K562 (cell line): ENCODE measurements around the gene CRACDL. TPM values are rescaled to one million over a fixed set of nuclear protein-coding genes. Genes with fewer than 3 reads are reported as not detected.

Source experiments
- ATAC-seq: fragments of 200-7000 bp; cut with Tn5 transposase; 3 replicates; pipeline ENCODE4 v1.9.1; 2020; ENCODE audit warnings: moderate library complexity
- BruUV-seq: library from RNA; stranded (reverse); fragments of 400-500 nt; replicated peaks from 2 replicates; lab custom pipeline; 2021; lab: Mats Ljungman, UMichigan
- CTCF ChIA-PET: fragments of 300-600 bp; formaldehyde crosslinking; extraction: SDS; loops from one replicate; lab custom pipeline; 2021; ENCODE audit warnings: low intra/inter-chr PET ratio; lab: Yijun Ruan, JAX
- POLR2A ChIA-PET: fragments of 300-600, 350-650 bp; sonication (Branson Sonifier 250); formaldehyde crosslinking; extraction: SDS; loops from one replicate; lab custom pipeline; 2021; ENCODE audit warnings: antibody characterized with exemption, inconsistent platforms; lab: Yijun Ruan, JAX
- DNase-seq, 4 experiments: peaks; one replicate each; pipeline versions ENCODE4 v3.0.0 to v3.0.0-alpha.2; 2011 to 2018; ENCODE audit warnings: low spot score in 3 of 4, mixed read lengths in 3 of 4; ENCODE audit errors: extremely low read depth in 1 of 4
- FAIRE-seq: peaks from 2 replicates; lab custom pipeline; 2011; peaks lifted over from hg19 to GRCh38; lab: Jason Lieb, UNC
- H2AFZ ChIP-seq: 2 replicates; pipeline ENCODE4 v1.6.0; 2011; ENCODE audit warnings: low read depth, low read length, control low read depth, inconsistent platforms
- H3K27ac ChIP-seq: fragments of 200-600 bp; 3 replicates; pipeline ENCODE4 v1.8.0; 2011; ENCODE audit warnings: low read depth, mild to moderate bottlenecking, control low read depth, inconsistent platforms, low read length, moderate library complexity, mixed read lengths; ENCODE audit errors: extremely low read depth
- H3K27me3 ChIP-seq, 2 experiments: fragments of 300-600 bp in 1 of 2; 2 replicates in 1 of 2; 3 replicates in 1 of 2; pipeline versions ENCODE4 v1.6.0 to v1.8.0; 2011; ENCODE audit warnings: inconsistent platforms in 2 of 2, low read length in 2 of 2, mild to moderate bottlenecking in 1 of 2, mixed read lengths in 1 of 2, moderate library complexity in 1 of 2; ENCODE audit not compliant: control insufficient read depth in 2 of 2, insufficient read depth in 2 of 2
- H3K36me3 ChIP-seq: fragments of 300-600 bp; 3 replicates; pipeline ENCODE4 v1.8.0; 2011; ENCODE audit warnings: mild to moderate bottlenecking, low read length, inconsistent platforms; ENCODE audit not compliant: control insufficient read depth, insufficient read depth
- H3K4me1 ChIP-seq, 2 experiments: fragments of 200-600 bp in 1 of 2; replicated peaks in 1 of 2; 2 replicates in 1 of 2; 3 replicates in 1 of 2; pipeline versions ENCODE4 v1.5.1 to v1.8.0; 2011; ENCODE audit warnings: inconsistent platforms in 2 of 2, low read length in 2 of 2, mild to moderate bottlenecking in 1 of 2, mixed read lengths in 1 of 2, moderate library complexity in 1 of 2; ENCODE audit not compliant: control insufficient read depth in 2 of 2, insufficient read depth in 2 of 2
- H3K4me2 ChIP-seq: 2 replicates; pipeline ENCODE4 v1.6.1; 2011; ENCODE audit warnings: low read length, control low read depth, inconsistent platforms, mixed read lengths; ENCODE audit not compliant: insufficient read depth
- H3K4me3 ChIP-seq: fragments of 200-600 bp; sonication (generic), shearing (Covaris generic); 2 replicates; pipeline ENCODE4 v1.5.1; 2016; ENCODE audit warnings: control low read depth, inconsistent platforms
- H3K79me2 ChIP-seq: fragments of 200-600 bp; 3 replicates; pipeline ENCODE4 v1.8.0; 2011; ENCODE audit warnings: low read length, inconsistent platforms; ENCODE audit not compliant: control insufficient read depth, insufficient read depth
- H3K9ac ChIP-seq, 2 experiments: 2 replicates each; pipeline versions ENCODE4 v1.6.0 to v1.6.1; 2011; ENCODE audit warnings: low read depth in 2 of 2, low read length in 2 of 2, control low read depth in 1 of 2, inconsistent platforms in 1 of 2, mild to moderate bottlenecking in 1 of 2, mixed read lengths in 1 of 2; ENCODE audit not compliant: insufficient read depth in 1 of 2
- H3K9me1 ChIP-seq: one replicate; pipeline ENCODE4 v1.6.0; 2011; ENCODE audit warnings: inconsistent platforms, mild to moderate bottlenecking, low read length, moderate library complexity; ENCODE audit not compliant: control insufficient read depth, insufficient read depth
- H3K9me3 ChIP-seq: replicated peaks from 2 replicates; pipeline ENCODE4 v1.5.1; 2011; ENCODE audit warnings: low read depth, low read length, inconsistent platforms; ENCODE audit not compliant: control insufficient read depth, insufficient read depth
- H4K20me1 ChIP-seq: replicated peaks from 2 replicates; pipeline ENCODE4 v1.6.1; 2011; ENCODE audit warnings: low read length, inconsistent platforms, mixed read lengths; ENCODE audit not compliant: control insufficient read depth, insufficient read depth
- ETV1 ChIP-seq: fragments of 450-650 bp; conservative IDR thresholded peaks from 2 replicates; pipeline ENCODE4 v1.6.1; 2016; ENCODE audit warnings: missing genetic modification characterization, control low read depth, low read depth, missing compliant biosample characterization
- NBN ChIP-seq: fragments of 450-650 bp; IDR thresholded peaks from 2 replicates; pipeline ENCODE4 v1.6.1; 2016; ENCODE audit warnings: low read depth, mild to moderate bottlenecking
- POU5F1 ChIP-seq: fragments of 150-350 bp; IDR thresholded peaks from 2 replicates; pipeline ENCODE4 v1.6.1; 2014; ENCODE audit warnings: borderline replicate concordance, low read length, low read depth, mild to moderate bottlenecking; ENCODE audit not compliant: partially characterized antibody
- PTBP1 ChIP-seq: fragments of 200-400 bp; formaldehyde crosslinking; IDR thresholded peaks from 2 replicates; pipeline ENCODE4 v1.6.1; 2017; ENCODE audit warnings: low read depth, low read length
- SNRNP70 ChIP-seq: fragments of 200-400 bp; formaldehyde crosslinking; optimal IDR thresholded peaks from 2 replicates; pipeline ENCODE3; 2017; ENCODE audit warnings: low read depth, low read length
- SP2 ChIP-seq: IDR thresholded peaks from 2 replicates; pipeline ENCODE4 v1.6.1; 2011; ENCODE audit warnings: mild to moderate bottlenecking, low read depth, low read length, moderate library complexity; ENCODE audit not compliant: poor library complexity, severe bottlenecking; ENCODE audit errors: extremely low read depth
- SREBF1 ChIP-seq: fragments of 150-350 bp; IDR thresholded peaks from 2 replicates; pipeline ENCODE4 v1.6.1; 2014; ENCODE audit warnings: antibody characterized with exemption, low read depth, low read length, borderline replicate concordance
- STAG1 ChIP-seq: sonication (generic); formaldehyde crosslinking; IDR thresholded peaks from 2 replicates; pipeline ENCODE4 v1.5.0; 2020; ENCODE audit warnings: missing genetic modification reagents, borderline replicate concordance
- ZNF263 ChIP-seq: sonication (generic); formaldehyde crosslinking; IDR thresholded peaks from 2 replicates; pipeline ENCODE4 v1.8.0; 2022; ENCODE audit warnings: mild to moderate bottlenecking, missing genetic modification reagents, borderline replicate concordance
- ZNF431 ChIP-seq: sonication (generic); formaldehyde crosslinking; IDR thresholded peaks from 2 replicates; pipeline ENCODE4 v1.8.0; 2022; ENCODE audit warnings: mild to moderate bottlenecking, missing genetic modification reagents
- ZNF444 ChIP-seq: fragments of 250-450 bp; sonication (Bioruptor Pico); IDR thresholded peaks from 2 replicates; pipeline ENCODE4 v1.4.0; 2020; ENCODE audit warnings: mild to moderate bottlenecking, moderate library complexity
- ZNF586 ChIP-seq: fragments of 450-650 bp; formaldehyde crosslinking; conservative IDR thresholded peaks from 2 replicates; pipeline ENCODE4 v1.4.0; 2020; ENCODE audit warnings: mild to moderate bottlenecking, moderate library complexity
- ZNF766 ChIP-seq: fragments of 200-800 bp; sonication (Bioruptor generic); conservative IDR thresholded peaks from 2 replicates; pipeline ENCODE4 v1.6.1; 2016; ENCODE audit warnings: missing genetic modification characterization, missing compliant biosample characterization
- WGBS: fragments of 100-300 bp; shearing (Covaris generic); methylation state at CpG from one replicate; pipeline ENCODE4 v1.1.6; 2016; ENCODE audit warnings: low coverage, mixed read lengths; ENCODE audit not compliant: insufficient coverage; ENCODE audit errors: missing lambda C conversion rate; 5-methylcytosine and 5-hydroxymethylcytosine counted together
- in situ Hi-C: fragments of 300-500 bp; cut with MboI; formaldehyde crosslinking; loops from 4 replicates; pipeline ENCODE4 v1.15.0; 2018; ENCODE audit warnings: inconsistent platforms, mixed read lengths
- intact Hi-C: fragments of 100-400 bp; cut with micrococcal nuclease; formaldehyde crosslinking; loops from 2 replicates; pipeline ENCODE4 v1.14.2; 2022
- polyA plus RNA-seq, 8 experiments: library from polyadenylated mRNA; depleted of rRNA in 4 of 8; stranded (reverse) in 5 of 8; unstranded in 3 of 8; fragments of >200 nt; fragmentation: Nextera tagmentation in 2 of 8; fragmentation: Illumina TruSeq in 1 of 8; extraction: Ambion mirVana in 2 of 8; extraction: Trizol in 1 of 8; gene quantifications; 2 replicates each; pipeline versions ENCODE4 v1.2.1 to v1.2.3, GENCODE V29; 2011 to 2014; ENCODE audit warnings: inconsistent platforms in 1 of 8, missing spikeins in 1 of 8
- total RNA-seq, 7 experiments: library from RNA; depleted of rRNA in 6 of 7; stranded (reverse); fragments of >200 nt in 6 of 7; fragmentation: Illumina TruSeq in 2 of 7; extraction: Trizol in 2 of 7; gene quantifications; 2 replicates each; pipeline versions ENCODE4 v1.2.1 to v1.2.3, GENCODE V29; 2011 to 2021; ENCODE audit warnings: low replicate concordance in 1 of 7
- TF ChIP-seq, protein P1 (sequence below): fragments of 450-650 bp; formaldehyde crosslinking; IDR thresholded peaks from 2 replicates; pipeline ENCODE4 v1.4.0; 2020; ENCODE audit warnings: mild to moderate bottlenecking
- TF ChIP-seq, protein P2 (sequence below): sonication (generic); formaldehyde crosslinking; IDR thresholded peaks from 2 replicates; pipeline ENCODE4 v1.8.1; 2023; ENCODE audit warnings: mild to moderate bottlenecking, missing genetic modification reagents
- TF ChIP-seq, protein P3 (sequence below): sonication (generic); IDR thresholded peaks from 2 replicates; pipeline ENCODE4 v1.6.1; 2016

CRACDL gene
- total and polyA plus RNA-seq, 9 of the 15 experiments (the other 6 are each of a cell fraction or from before 2014, with no cell fraction given): not detected

DNA sequence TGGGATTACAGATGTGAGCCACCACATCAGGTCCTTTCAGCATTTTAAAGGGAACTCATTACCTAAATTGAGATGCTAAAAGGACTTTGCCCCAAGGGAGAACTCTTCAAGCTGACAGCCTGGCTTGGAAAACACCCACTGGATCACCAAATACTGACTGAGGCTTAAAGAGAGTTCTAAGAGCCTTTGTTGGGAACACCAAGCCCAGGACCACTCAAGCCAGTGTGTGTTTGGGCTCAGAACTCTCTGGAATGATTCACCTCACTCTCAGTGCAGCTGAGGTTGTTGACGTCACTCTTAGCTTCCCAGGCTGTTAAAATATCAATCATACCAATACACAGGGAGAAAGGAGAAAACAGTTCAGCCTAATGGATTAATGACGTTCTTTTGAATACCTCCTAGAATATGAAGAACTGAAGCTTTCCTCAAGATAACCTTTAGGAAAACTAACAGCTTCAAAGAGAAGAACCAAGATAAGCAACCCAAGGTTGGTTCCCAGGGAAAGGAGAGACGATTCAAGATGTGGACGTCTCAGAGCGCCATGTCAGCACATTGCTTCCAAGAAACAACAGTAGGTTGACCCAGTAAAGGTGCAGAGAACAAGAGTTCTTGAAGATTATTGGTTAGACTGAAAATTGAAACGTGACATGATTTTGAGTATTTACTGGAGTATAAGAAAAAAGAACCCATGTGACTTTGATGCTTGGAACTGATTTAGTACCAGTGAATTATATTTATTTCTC is 157.1 kb downstream of the CRACDL start:
- no peaks in the 10 kb centered on the region for H4K20me1 ChIP-seq
- H3K9me3 ChIP-seq: no peaks in the 10 kb centered on the region
- no peak overlapping the region for H3K4me3 ChIP-seq
- no peak overlapping the region for H3K27ac ChIP-seq
- DNase-seq (no peak), ATAC-seq (no peak), FAIRE-seq (no peak)
- no peaks in the 10 kb centered on the region for H3K4me1 ChIP-seq
- intact Hi-C loops (no loop called here), in situ Hi-C loops (no loop called here)
- no peaks in the 10 kb centered on the region for H3K79me2 ChIP-seq
- ChIA-PET CTCF (no interaction called here), POLR2A (interaction anchor here (1.5 kb wide), 1 partner anchor 11 kb away, joined by 3 read pairs; no protein-coding TSS in a partner anchor)
- no peak overlapping the region for H3K4me2 ChIP-seq
- H3K9me1 ChIP-seq: no peaks in the 10 kb centered on the region
- WGBS: 1% methylated on average over 6 of the region's 6 CpGs
- peaks cover 3 to 24% of the 10 kb centered on the region in 2 experiments; a peak in 3 of 5 replicates for H3K27me3 ChIP-seq
- no TSS peak for BruUV-seq
- H3K9ac ChIP-seq: no peak overlapping the region
- H3K36me3 ChIP-seq: no peaks in the 10 kb centered on the region
- H2AFZ ChIP-seq: no peak overlapping the region
- no peak for TF ChIP-seq ZNF263 (CRISPR knock-in tag)
- no peak for TF ChIP-seq PTBP1
- TF ChIP-seq SREBF1: no peak
- TF ChIP-seq, protein P1, sequence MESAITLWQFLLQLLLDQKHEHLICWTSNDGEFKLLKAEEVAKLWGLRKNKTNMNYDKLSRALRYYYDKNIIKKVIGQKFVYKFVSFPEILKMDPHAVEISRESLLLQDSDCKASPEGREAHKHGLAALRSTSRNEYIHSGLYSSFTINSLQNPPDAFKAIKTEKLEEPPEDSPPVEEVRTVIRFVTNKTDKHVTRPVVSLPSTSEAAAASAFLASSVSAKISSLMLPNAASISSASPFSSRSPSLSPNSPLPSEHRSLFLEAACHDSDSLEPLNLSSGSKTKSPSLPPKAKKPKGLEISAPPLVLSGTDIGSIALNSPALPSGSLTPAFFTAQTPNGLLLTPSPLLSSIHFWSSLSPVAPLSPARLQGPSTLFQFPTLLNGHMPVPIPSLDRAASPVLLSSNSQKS (CRISPR knock-in tag): no peak
- TF ChIP-seq ZNF431: no peak
- TF ChIP-seq ETV1 (tag): no peak
- no peak for TF ChIP-seq SP2
- no peak for TF ChIP-seq POU5F1
- TF ChIP-seq ZNF586 (CRISPR knock-in tag): no peak
- no peak for TF ChIP-seq STAG1 (CRISPR knock-in tag)
- TF ChIP-seq ZNF444 (CRISPR knock-in tag): no peak
- TF ChIP-seq ZNF766 (CRISPR knock-in tag): no peak
- TF ChIP-seq, protein P2, sequence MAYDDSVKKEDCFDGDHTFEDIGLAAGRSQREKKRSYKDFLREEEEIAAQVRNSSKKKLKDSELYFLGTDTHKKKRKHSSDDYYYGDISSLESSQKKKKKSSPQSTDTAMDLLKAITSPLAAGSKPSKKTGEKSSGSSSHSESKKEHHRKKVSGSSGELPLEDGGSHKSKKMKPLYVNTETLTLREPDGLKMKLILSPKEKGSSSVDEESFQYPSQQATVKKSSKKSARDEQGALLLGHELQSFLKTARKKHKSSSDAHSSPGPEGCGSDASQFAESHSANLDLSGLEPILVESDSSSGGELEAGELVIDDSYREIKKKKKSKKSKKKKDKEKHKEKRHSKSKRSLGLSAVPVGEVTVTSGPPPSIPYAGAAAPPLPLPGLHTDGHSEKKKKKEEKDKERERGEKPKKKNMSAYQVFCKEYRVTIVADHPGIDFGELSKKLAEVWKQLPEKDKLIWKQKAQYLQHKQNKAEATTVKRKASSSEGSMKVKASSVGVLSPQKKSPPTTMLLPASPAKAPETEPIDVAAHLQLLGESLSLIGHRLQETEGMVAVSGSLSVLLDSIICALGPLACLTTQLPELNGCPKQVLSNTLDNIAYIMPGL (CRISPR knock-in tag): no peak
- TF ChIP-seq SNRNP70: no peak
- TF ChIP-seq, protein P3, sequence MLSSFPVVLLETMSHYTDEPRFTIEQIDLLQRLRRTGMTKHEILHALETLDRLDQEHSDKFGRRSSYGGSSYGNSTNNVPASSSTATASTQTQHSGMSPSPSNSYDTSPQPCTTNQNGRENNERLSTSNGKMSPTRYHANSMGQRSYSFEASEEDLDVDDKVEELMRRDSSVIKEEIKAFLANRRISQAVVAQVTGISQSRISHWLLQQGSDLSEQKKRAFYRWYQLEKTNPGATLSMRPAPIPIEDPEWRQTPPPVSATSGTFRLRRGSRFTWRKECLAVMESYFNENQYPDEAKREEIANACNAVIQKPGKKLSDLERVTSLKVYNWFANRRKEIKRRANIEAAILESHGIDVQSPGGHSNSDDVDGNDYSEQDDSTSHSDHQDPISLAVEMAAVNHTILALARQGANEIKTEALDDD: no peak
- TF ChIP-seq NBN: no peak
